Midbrain (tissue), 1 donor: Measurements from ENCODE around the gene RNPC3.
"Not testable (repeated sequence)": the region's sequence is repeated elsewhere in the genome, so short reads cannot be mapped to it uniquely, and the experiment has no call there.

Experiments used
- DNase-seq: peaks from one replicate; lab custom pipeline; 2025; lab: John Stamatoyannopoulos, UW

Gene RNPC3

DNA sequence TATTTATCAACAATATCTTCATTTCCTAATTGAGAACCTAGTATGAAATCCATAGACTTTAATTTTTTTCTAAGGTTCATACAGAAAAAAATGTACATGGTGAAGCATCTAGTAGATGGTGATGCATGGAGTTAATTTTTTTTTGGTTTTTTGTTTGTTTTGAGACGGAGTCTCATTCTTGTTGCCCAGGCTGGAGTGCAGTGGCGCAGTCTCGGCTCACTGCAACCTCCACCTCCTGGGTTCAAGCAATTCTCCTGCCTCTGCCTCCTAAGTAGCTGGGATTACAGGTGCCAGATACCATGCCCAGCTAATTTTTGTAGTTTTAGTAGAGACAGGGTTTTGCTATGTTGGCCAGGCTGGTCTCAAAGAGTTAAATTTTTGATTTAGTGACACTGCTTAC lies 35.6 kb downstream of the RNPC3 start:
- not testable (repeated sequence) for DNase-seq

GRCh38 chr1:103561643-103562395 lies 36.3 kb downstream of the RNPC3 start:
- no peak for DNase-seq

GRCh38 chr1:103563056-103563455 lies 37.6 kb downstream of the RNPC3 start:
- no peak for DNase-seq

DNA sequence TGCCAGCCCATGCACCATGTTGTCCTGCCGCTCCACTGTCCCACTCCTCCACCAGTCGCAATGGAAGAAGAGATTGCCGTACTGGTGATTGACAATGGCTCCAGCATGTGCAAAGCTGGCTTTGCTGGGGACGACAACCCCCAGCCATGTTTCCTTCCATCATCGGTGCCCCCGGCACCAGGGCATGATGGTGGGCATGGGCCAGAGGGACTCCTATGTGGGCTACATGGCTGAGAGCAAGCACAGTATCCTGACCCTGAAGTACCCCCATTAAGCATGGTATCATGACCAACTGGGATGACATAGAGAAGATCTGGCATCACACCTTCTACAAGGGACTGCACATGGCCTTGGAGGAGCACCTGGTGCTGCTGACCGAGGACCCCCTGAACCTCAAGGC lies 44.0 kb downstream of the RNPC3 start:
- DNase-seq = no peak

DNA sequence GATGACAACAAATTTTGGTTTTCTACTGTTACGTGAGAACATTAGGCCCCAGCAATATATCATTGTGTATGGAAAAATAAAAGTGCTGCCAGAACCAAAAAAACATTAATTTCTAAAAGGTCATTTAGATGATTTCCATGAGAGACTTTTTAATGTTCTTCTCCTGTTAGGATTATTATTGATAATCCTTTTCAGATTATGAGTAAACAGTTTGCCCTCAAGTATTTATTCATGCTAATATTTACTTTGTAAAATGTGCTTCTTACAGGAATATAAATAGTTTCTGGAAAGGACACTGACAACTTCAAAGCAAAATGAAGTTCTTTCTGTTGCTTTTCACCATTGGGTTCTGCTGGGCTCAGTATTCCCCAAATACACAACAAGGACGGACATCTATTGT lies 45.8 kb downstream of the RNPC3 start, which contains the start of gene AMY2B:
AMY2B (plus strand) TSS at position 301 of the 400 bp plus-strand sequence; CDS start at position 315, 14 bp downstream.
- DNase-seq = not testable (repeated sequence)

- DNase-seq = no peak
Measured at GRCh38 chr1:103576065-103576464, 50.6 kb downstream of the RNPC3 start.

DNA sequence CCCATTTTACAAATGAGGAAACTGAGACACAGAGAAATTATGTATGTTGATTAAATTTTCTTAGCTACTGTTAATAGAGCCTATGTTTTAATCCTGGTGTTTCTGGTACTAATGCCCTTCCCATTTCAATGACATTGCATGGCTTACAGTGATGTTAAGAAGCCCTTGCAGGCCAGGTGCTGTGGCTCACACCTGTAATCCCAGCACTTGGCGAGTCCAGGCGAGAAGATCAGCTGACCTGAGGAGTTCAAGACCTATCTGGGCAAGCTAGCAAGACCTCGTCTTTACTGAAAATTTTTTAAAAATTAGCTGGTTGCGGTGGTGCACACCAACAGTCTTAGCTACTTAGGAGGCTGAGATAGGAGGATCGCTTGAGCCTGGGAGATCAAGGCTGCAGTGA lies 51.3 kb downstream of the RNPC3 start:
- not testable (repeated sequence) for DNase-seq

GRCh38 chr1:103582464-103582863 lies 57.0 kb downstream of the RNPC3 start:
- no peak for DNase-seq

- no peak for DNase-seq
Measured at GRCh38 chr1:103583887-103584286, 58.4 kb downstream of the RNPC3 start.

- DNase-seq = no peak
Measured at GRCh38 chr1:103584537-103584936, 59.0 kb downstream of the RNPC3 start.

DNA sequence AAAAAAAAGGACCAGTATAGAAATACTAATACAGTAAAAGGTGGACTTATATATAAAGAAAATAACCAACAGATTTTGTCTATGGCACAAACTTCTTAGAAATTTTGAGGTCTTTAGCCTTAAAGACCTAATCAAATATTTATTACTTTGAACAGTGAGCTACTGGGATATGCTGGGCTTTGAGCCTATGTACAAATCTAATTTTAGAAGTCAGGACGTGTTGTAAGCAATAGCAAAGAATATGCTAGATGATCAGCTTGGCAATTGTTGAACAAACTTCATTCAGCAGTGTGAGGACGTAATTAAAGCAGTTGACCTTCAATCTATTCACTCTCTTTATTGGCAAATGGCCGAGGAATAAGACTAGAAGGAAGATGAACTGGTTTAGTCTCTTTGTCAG lies 77.2 kb downstream of the RNPC3 start:
- DNase-seq = not testable (repeated sequence)
